GM12872 (cell line): Measurements from ENCODE around the gene FBXO2.

Experiments used
- CTCF ChIP-seq: IDR thresholded peaks from 3 replicates; pipeline ENCODE4 v1.5.1; 2011; ENCODE audit warnings: low read depth, mild to moderate bottlenecking, low read length, moderate library complexity; ENCODE audit not compliant: insufficient read depth

The FBXO2 gene

GRCh38 chr1:11671544-11672286, 17.5 kb upstream of the FBXO2 start:
- no peak for TF ChIP-seq CTCF

- TF ChIP-seq CTCF = no peak
These were observed 16.9 kb upstream of the FBXO2 start for GRCh38 chr1:11671205-11671543.

- TF ChIP-seq CTCF = no peak
These were observed 16.5 kb upstream of the FBXO2 start for GRCh38 chr1:11670747-11671146.

- TF ChIP-seq CTCF = no peak
These were observed 14.3 kb upstream of the FBXO2 start for GRCh38 chr1:11668516-11668915.

GRCh38 chr1:11664336-11665065, 10.3 kb upstream of the FBXO2 start:
- no peak for TF ChIP-seq CTCF

GRCh38 chr1:11661103-11661502, 6.9 kb upstream of the FBXO2 start:
- no peak for TF ChIP-seq CTCF

GRCh38 chr1:11659748-11660147, 5.5 kb upstream of the FBXO2 start:
- TF ChIP-seq CTCF = no peak
